Duodenal mucosa (tissue), 2 donors: ENCODE data around the gene MINDY1.
A peak's percentile ranks its signal among the peaks of the same experiment; 100 is the strongest.

ENCODE experiments used
- H3K27ac ChIP-seq: one replicate; pipeline ENCODE4 v1.7.0; 2013; ENCODE audit warnings: low read depth, low read length
- H3K27me3 ChIP-seq, 2 donors: one replicate each; pipeline ENCODE4 v1.7.0; 2013; ENCODE audit warnings: low read length in 2 of 2, control low read depth in 1 of 2; ENCODE audit not compliant: insufficient read depth in 2 of 2, control insufficient read depth in 1 of 2
- H3K36me3 ChIP-seq, 2 donors: one replicate each; pipeline ENCODE4 v1.7.0; 2013; ENCODE audit warnings: low read length in 2 of 2, control low read depth in 1 of 2; ENCODE audit not compliant: insufficient read depth in 2 of 2, control insufficient read depth in 1 of 2
- H3K4me1 ChIP-seq, 2 donors: one replicate each; pipeline ENCODE4 v1.7.0; 2013; ENCODE audit warnings: low read length in 2 of 2, control low read depth in 1 of 2; ENCODE audit not compliant: insufficient read depth in 2 of 2, control insufficient read depth in 1 of 2
- H3K4me3 ChIP-seq, 2 donors: one replicate each; pipeline ENCODE4 v1.7.0; 2013; ENCODE audit warnings: low read length in 2 of 2, low read depth in 1 of 2
- H3K9ac ChIP-seq, 2 donors: one replicate each; pipeline ENCODE4 v1.7.0; 2013; ENCODE audit warnings: low read length in 2 of 2, low read depth in 1 of 2
- H3K9me3 ChIP-seq, 2 donors: one replicate each; pipeline ENCODE4 v1.7.0; 2013; ENCODE audit warnings: low read length in 2 of 2, control low read depth in 1 of 2; ENCODE audit not compliant: control insufficient read depth in 1 of 2

The MINDY1 gene

DNA sequence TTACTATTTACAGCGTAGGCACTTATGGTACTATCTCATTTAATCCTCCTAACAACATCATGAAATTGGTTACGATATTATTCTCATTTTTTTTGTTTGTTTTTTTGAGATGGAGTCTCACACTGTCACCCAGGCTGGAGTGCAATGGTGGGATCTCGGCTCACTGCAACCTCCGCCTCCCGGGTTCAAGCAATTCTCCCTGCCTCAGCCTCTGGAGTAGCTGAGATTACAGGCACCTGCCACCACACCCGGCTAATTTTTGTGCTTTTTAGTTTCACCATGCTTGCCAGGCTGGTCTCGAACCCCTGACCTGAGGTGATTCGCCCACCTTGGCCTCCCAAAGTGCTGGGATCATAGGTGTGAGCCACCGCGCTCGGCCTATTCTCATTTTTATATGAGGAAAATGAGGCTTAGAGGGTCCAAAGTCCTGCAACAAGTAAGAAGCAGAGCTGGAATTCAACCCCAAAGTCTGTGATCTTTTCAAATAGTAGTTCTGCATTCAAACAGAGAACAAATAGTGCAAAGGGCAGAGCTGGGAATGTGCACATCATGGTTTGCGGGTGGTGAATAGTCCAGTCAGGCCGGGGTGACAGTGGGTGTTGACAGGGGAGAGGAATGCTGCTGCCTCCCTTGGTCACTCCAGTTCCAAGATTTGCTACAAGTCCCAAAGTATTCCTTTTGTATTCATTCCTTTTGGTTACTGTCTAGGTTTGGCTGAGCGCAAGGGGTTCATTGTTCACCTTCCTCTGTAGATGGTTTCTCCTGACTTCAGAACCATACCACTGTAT is 6.2 kb upstream of the MINDY1 start:
- H3K27me3 ChIP-seq: no peaks in the 10 kb centered on the region
- peak overlapping the region in 1 of 2 donors; percentile 12 for H3K4me3 ChIP-seq
- H3K9ac ChIP-seq: peak overlapping the region in 1 of 2 donors; percentile 8
- no peaks in the 10 kb centered on the region for H3K9me3 ChIP-seq
- H3K36me3 ChIP-seq: peaks cover 2 to 4% of the 10 kb centered on the region in 2 donors
- H3K4me1 ChIP-seq: peaks cover 36 to 44% of the 10 kb centered on the region in 2 donors
- H3K27ac ChIP-seq: peak overlapping the region; percentile 61

DNA sequence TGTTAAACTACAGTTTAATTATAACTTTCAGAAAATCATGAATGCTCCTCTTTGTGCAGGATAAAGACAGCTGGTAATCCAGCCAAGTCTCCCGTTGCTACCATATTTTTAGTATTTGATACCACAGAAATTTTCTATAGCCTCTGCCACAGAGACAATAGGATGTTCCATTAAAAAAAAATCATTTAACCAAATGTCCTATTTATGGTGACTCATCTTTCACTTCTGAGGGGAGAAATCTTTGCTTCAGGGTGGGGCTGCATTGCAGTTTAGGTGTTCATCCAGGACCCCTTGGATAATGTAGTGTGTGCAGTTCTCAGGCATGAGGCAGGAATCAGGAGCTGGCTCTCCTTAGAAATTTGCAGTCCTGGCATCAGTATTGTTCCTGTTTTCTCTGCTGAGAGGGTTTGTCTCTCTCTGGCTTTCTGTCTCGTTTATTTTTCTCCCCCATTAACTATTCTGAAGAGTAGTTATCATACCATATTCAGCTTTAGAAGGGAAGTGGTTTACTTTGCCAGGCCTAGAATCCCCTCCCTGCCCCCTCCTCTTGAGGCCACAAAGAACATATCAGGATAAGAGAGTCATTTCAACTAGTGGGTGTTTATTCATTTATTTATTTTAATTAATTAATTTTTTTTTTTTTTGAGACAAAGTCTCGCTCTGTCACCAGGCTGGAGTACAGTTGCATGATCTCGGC is 4.6 kb upstream of the MINDY1 start:
- H3K27me3 ChIP-seq: no peaks in the 10 kb centered on the region
- H3K27ac ChIP-seq: no peak overlapping the region
- H3K9ac ChIP-seq: no peak overlapping the region
- peaks cover 0 to 3% of the 10 kb centered on the region in 2 donors for H3K36me3 ChIP-seq
- peaks cover 48 to 55% of the 10 kb centered on the region in 2 donors for H3K4me1 ChIP-seq
- no peaks in the 10 kb centered on the region for H3K9me3 ChIP-seq
- no peak overlapping the region for H3K4me3 ChIP-seq

DNA sequence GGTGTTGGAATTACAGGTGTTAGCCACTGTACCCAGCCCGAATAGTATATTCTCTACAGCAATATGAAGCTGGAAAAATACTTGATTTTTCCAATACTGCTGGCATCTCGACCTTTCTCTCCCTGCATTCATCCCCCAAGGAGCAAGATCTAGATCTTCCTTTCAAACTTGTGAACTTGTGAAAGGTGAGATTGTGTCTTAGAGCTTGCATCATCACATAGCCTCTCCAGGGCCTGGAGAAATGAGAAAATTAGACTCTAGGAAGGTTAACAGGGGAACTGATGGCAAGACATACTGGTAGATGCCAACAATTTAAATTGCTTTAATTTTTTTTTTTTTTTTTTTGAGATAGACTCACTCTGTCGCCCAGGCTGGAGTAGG is 3.6 kb upstream of the MINDY1 start:
- Histone ChIP-seq H3K9me3 (no peaks in the 10 kb centered on the region), H3K36me3 (peaks cover 0 to 3% of the 10 kb centered on the region in 2 donors), H3K27me3 (no peaks in the 10 kb centered on the region), H3K4me3 (no peak overlapping the region), H3K9ac (no peak overlapping the region), H3K4me1 (peaks cover 53 to 55% of the 10 kb centered on the region in 2 donors), H3K27ac (no peak overlapping the region)

DNA sequence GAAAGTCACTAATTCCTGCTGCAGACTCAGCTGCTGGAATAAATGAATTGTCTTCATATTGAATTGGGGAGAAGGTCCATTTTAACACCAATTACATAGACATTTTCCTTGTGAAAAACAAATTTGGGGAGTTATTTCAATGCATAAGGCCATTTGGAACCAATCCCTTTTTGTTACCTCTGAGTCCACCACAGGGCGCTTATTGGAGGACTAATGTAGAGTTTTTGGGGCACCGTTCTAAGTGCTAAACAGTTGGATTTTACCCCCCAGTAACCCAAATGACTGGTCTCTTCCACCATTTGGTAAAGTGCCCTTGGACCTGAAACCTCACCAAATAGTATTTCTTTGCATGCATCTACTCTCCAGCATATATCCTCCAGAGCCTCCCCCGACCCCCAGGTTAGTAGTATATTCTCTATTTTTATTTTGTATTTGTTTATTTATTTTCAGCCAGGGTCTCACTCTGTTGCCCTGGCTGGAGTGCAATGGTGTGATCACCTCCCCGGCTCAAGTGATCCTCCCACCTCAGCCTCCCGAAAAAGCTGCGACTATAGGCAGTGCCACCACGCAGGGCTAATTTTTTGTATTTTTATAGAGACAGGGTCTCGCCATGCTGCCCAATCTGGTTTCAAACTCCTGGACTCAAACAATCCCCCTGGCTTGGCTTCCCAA is 3.1 kb upstream of the MINDY1 start:
- Histone ChIP-seq H3K9ac (peak overlapping the region; percentile 92), H3K27ac (no peak overlapping the region), H3K9me3 (no peaks in the 10 kb centered on the region), H3K4me3 (peak overlapping the region; percentile 87 to 94), H3K27me3 (no peaks in the 10 kb centered on the region), H3K36me3 (peaks cover 0 to 3% of the 10 kb centered on the region in 2 donors), H3K4me1 (peaks cover 55% of the 10 kb centered on the region in 2 donors)

DNA sequence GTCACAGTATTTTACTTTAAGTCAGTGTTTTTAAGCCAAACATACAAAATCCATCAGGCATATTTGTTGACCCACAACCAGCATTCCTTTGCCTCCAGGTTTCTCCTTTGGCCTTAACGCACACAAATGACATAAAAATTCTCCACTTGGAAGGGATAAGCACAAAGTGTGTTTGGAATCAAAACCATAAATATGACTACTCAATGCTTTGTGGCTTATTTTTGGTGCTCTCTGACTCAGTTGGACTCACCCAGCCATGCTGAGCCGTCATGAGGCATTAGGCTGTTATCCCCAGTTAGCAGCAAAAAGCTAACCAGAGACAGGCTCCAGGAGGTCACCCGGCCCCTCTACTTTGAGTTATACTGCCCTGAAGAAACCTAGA is 2.5 kb upstream of the MINDY1 start:
- H3K4me1 ChIP-seq: peaks cover 52 to 58% of the 10 kb centered on the region in 2 donors

DNA sequence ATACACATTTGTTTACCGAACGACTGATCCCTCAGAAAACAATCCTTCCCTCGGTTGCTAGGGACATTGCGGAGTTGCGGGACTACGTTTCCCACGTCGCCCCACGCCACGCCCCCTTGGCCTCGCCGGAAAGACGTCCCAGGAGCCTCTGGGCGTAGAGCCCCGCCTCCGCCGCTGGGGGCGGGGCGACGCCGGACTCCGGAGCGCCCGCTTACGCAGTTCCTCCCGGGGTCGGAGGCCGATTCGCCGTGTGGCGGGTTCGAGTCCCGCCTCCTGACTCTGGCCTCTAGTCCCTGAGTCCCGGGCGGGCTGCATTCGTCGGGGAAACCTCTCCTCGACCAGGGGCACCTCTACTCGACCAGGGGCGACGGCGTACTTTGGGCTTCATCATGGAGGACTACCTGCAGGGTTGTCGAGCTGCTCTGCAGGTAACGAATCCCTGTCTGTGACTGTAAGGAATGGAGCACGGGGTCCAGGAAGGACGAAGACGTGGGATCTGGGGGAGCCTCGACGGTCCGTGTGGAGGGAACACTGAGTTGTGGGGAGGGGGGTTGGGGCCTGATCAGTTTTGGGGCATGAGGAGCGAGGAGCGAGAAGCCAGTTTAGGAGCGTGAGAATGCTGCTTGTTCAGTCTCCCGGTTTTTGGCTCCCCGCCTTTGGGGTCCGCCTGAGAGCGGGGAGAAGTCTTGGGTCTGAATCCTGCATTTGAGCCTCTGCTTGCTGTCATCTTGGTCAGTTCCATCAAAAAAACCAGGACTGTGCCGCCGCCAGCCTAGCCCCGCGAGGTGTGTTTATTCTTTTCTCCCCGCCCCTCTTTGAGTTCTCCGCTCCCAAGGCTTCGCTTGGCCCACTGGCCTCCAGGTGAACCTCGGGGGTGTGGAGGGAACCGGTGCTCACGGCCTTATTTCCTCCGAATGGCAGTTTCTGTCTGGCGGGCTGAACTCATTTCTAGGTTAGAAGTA is 1.8 kb upstream of the MINDY1 start, which contains the start of gene PRUNE1:
Gene PRUNE1 (plus strand): TSS at position 206 of the 962 bp plus-strand sequence. CDS start 184 bp downstream, at position 390.
- Histone ChIP-seq H3K9ac (peak within 1 kb of the TSS; percentile 92), H3K4me1 (peaks cover 46 to 62% of the 10 kb centered on the region in 2 donors), H3K36me3 (peaks cover 0 to 3% of the 10 kb centered on the region in 2 donors), H3K4me3 (peak within 1 kb of the TSS; percentile 87 to 94), H3K27me3 (no peaks in the 10 kb centered on the region), H3K27ac (peak within 1 kb of the TSS; percentile 82), H3K9me3 (no peaks in the 10 kb centered on the region)

More for the DNA sequence above, 2.5 kb upstream of the MINDY1 start:
- Histone ChIP-seq H3K4me3 (peak overlapping the region; percentile 87 to 94), H3K36me3 (peaks cover 0 to 3% of the 10 kb centered on the region in 2 donors), H3K27ac (peak overlapping the region; percentile 22), H3K27me3 (no peaks in the 10 kb centered on the region), H3K9me3 (no peaks in the 10 kb centered on the region), H3K9ac (peak overlapping the region; percentile 92)

DNA sequence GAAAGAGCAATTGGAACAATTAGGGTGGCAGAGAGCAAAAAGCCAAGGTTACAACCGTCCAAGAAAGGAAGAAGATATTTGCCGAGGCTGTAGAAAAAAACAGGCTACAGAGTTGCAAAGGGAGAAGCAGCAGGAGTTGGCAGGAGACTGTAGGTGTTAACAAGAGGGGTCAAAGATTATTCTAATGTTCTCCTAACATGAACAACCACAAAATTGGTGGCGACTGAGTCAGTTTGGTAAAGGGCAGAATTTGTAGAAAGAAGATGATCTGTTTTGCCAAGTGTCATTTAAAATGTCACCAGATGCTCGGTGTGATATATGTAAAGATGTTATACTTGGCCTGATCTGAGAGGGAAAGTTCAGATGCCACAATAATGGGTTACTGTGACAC is 1.1 kb upstream of the MINDY1 start:
- peak overlapping the region; percentile 87 to 94 for H3K4me3 ChIP-seq
- no peaks in the 10 kb centered on the region for H3K9me3 ChIP-seq
- H3K4me1 ChIP-seq: peaks cover 44 to 61% of the 10 kb centered on the region in 2 donors

DNA sequence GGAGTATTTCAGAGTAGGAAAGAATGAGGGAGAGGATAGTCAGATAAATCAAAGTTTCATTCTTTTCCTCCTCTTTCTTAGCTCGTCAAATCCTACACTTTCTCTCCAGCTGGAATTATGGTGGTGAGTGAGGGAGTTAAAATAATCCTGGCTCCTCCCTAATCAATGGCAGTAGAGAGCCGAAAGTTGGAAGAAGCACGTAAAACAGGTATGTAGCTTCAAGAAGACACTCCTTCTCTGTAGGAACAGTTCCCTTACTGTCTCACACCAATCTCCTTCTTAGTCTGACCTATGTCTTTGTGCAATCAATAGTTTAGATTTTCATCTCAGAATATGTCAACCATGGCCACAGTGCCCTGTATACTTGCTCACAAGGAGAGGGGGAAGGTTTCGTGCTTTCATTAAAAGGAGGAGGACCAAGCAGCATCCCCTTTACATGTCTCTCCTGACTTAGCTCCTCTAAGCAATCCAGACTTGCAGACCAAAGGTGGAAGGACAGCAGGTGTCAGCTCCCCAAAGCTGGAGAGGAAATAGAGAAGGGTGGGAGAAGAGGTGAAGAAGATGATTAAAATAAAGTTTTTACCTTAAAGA is 878 bp downstream of the MINDY1 start:
- Histone ChIP-seq H3K36me3 (peaks cover 0 to 25% of the 10 kb centered on the region in 2 donors), H3K27me3 (no peaks in the 10 kb centered on the region), H3K4me1 (peaks cover 29 to 56% of the 10 kb centered on the region in 2 donors), H3K9me3 (no peaks in the 10 kb centered on the region), H3K9ac (peak overlapping the region; percentile 92 to 93), H3K4me3 (peak overlapping the region; percentile 81 to 94), H3K27ac (peak overlapping the region; percentile 82)

More for the DNA sequence above, 1.1 kb upstream of the MINDY1 start:
- Histone ChIP-seq H3K36me3 (peaks cover 0 to 6% of the 10 kb centered on the region in 2 donors), H3K27me3 (no peaks in the 10 kb centered on the region), H3K27ac (peak overlapping the region; percentile 82), H3K9ac (peak overlapping the region; percentile 28 to 57)

DNA sequence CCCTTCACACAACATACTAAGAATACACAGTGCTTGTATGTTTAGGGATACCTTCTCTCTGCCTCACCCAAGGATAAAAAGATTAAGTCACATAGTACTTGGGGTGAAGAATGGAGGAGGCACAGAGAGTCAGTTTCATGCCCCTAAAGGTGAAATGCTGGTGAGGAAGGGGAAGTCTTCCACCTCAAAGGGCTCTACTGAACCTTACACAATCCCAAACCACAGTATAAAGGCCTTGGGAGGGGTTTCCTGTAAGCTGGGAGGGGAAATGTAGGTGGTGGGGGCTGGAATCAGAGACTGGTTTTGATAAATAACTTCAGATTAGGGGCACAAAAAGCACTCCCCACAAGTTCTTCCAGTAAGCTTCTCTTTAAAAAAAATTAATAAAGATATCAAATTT is 3.5 kb downstream of the MINDY1 start:
- H3K4me1 ChIP-seq: peaks cover 18 to 46% of the 10 kb centered on the region in 2 donors
- H3K4me3 ChIP-seq: peak overlapping the region; percentile 13
- peak overlapping the region in 1 of 2 donors; percentile 41 for H3K9ac ChIP-seq
- no peaks in the 10 kb centered on the region for H3K9me3 ChIP-seq
- no peak overlapping the region for H3K27ac ChIP-seq
- peaks cover 11 to 43% of the 10 kb centered on the region in 2 donors for H3K36me3 ChIP-seq
- H3K27me3 ChIP-seq: no peaks in the 10 kb centered on the region
